Skin of body (tissue), 3 donors: Measurements from ENCODE around the gene SMIM28. TPM values are rescaled to one million over a fixed set of nuclear protein-coding genes. Genes with fewer than 3 reads are reported as not detected.

Source experiments
- DNase-seq: peaks from one replicate; lab custom pipeline; 2025; lab: John Stamatoyannopoulos, UW
- small RNA-seq: library from RNA; depleted of rRNA; stranded (forward); fragments of <200 nt; gene quantifications from one replicate; pipeline ENCODE3, GENCODE V24; 2014; ENCODE audit warnings: low replicate concordance
- total RNA-seq: library from RNA; depleted of rRNA; stranded (reverse); fragments of >200 nt; gene quantifications from one replicate; pipeline ENCODE4 v1.2.3, GENCODE V29; 2014

The SMIM28 gene
- total RNA-seq, 1 donor from 2014 or later: not detected

- DNase-seq: peak; percentile 2
Measured at GRCh38 chr6:138430361-138431145, 52.8 kb downstream of the SMIM28 start.

GRCh38 chr6:138431256-138432062 lies 53.8 kb downstream of the SMIM28 start:
- DNase-seq: no peak

GRCh38 chr6:138432063-138432356 lies 54.3 kb downstream of the SMIM28 start:
- DNase-seq: no peak

Small RNAs within 50 kb of the gene (small RNA-seq; reads per million reads assigned to genes)
- not detected for gene AL031003.1

Other genes with a start within 250 kb of the SMIM28 start
- 1.1 TPM for gene ARFGEF3, start 216.0 kb upstream of the SMIM28 start, total RNA-seq
- gene PBOV1, start 159.4 kb upstream of the SMIM28 start, total RNA-seq: not detected
- 12.1 TPM for gene HEBP2, start 26.3 kb downstream of the SMIM28 start, total RNA-seq
- 21.6 TPM for gene NHSL1, start 121.6 kb downstream of the SMIM28 start, total RNA-seq